ENCODE data around the gene DYRK4. TPM values are rescaled to one million over a fixed set of nuclear protein-coding genes. Genes with fewer than 3 reads are reported as not detected.

The DYRK4 gene
- total and polyA plus RNA-seq, 4 experiments from 2014 or later: 15.6 to 34.7 (median 23.9) TPM

- no peak for DNase-seq
- H3K36me3 Mint-ChIP-seq: no peaks in the 10 kb centered on the region
- H3K4me1 Mint-ChIP-seq: no peaks in the 10 kb centered on the region
- no peak overlapping the region for H3K27ac ChIP-seq (ENCODE audit: low read depth, low read length)
- H3K36me3 ChIP-seq (ENCODE audit: insufficient read depth, low read length): no peaks in the 10 kb centered on the region
- peaks cover 4 to 15% of the 10 kb centered on the region in 2 donors for H3K27me3 Mint-ChIP-seq
- intact Hi-C loops (cut with micrococcal nuclease): no loop called here
- H3K27me3 ChIP-seq (ENCODE audit: insufficient read depth, low read length): no peaks in the 10 kb centered on the region
- ChIA-PET CTCF (ENCODE audit: partially characterized antibody) (interaction anchor here (0.8 kb wide), 1 partner anchor 177 kb away, joined by 5 read pairs; no protein-coding TSS in a partner anchor), POLR2A (ENCODE audit: partially characterized antibody) (no interaction called here)
- no peaks in the 10 kb centered on the region for H3K9me3 Mint-ChIP-seq
- H3K4me1 ChIP-seq (ENCODE audit: insufficient read depth, low read length): no peaks in the 10 kb centered on the region
- H3K4me3 ChIP-seq (ENCODE audit: low read length in 2 of 2): no peak overlapping the region
- H3K4me3 Mint-ChIP-seq: no peak overlapping the region
- H3K27ac Mint-ChIP-seq: no peak overlapping the region
- no peaks in the 10 kb centered on the region for H3K9me3 ChIP-seq (ENCODE audit: control insufficient read depth in 1 of 2, low read length in 2 of 2)
Observed at GRCh38 chr12:4580281-4580688, 18.3 kb downstream of the DYRK4 start.

GRCh38 chr12:4584281-4584680 is 22.3 kb downstream of the DYRK4 start:
- intact Hi-C loops (cut with micrococcal nuclease): no loop called here
- H3K36me3 ChIP-seq (ENCODE audit: insufficient read depth, low read length): no peaks in the 10 kb centered on the region
- H3K27ac ChIP-seq (ENCODE audit: low read depth, low read length): no peak overlapping the region
- no peak overlapping the region for H3K4me3 ChIP-seq (ENCODE audit: low read length in 2 of 2)
- H3K36me3 Mint-ChIP-seq: no peaks in the 10 kb centered on the region
- H3K27me3 ChIP-seq (ENCODE audit: insufficient read depth, low read length): no peaks in the 10 kb centered on the region
- H3K4me1 Mint-ChIP-seq: no peaks in the 10 kb centered on the region
- peaks cover 0 to 3% (median 0%) of the 10 kb centered on the region in 8 donors for H3K9me3 Mint-ChIP-seq
- POLR2A ChIA-PET (ENCODE audit: partially characterized antibody): no interaction called here
- no peak for DNase-seq
- H3K27me3 Mint-ChIP-seq: peaks cover 14 to 22% of the 10 kb centered on the region in 2 donors
- no peaks in the 10 kb centered on the region for H3K9me3 ChIP-seq (ENCODE audit: control insufficient read depth in 1 of 2, low read length in 2 of 2)
- CTCF ChIA-PET (ENCODE audit: partially characterized antibody): interaction anchor here (1.1 kb wide), 1 partner anchor 20 kb away, joined by 3 read pairs; no protein-coding TSS in a partner anchor
- no peak overlapping the region for H3K27ac Mint-ChIP-seq
- H3K4me3 Mint-ChIP-seq: no peak overlapping the region
- no peaks in the 10 kb centered on the region for H3K4me1 ChIP-seq (ENCODE audit: insufficient read depth, low read length)

- POLR2A ChIA-PET (ENCODE audit: partially characterized antibody): no interaction called here
- no peak for DNase-seq
- Mint-ChIP-seq H3K36me3 (peaks cover 0 to 4% of the 10 kb centered on the region in 2 donors), H3K4me1 (no peaks in the 10 kb centered on the region), H3K27ac (no peak overlapping the region), H3K27me3 (peaks cover 15 to 22% of the 10 kb centered on the region in 2 donors), H3K9me3 (peaks cover 0 to 4% (median 0%) of the 10 kb centered on the region in 8 donors), H3K4me3 (no peak overlapping the region)
- Histone ChIP-seq H3K36me3 (ENCODE audit: insufficient read depth, low read length) (no peaks in the 10 kb centered on the region), H3K9me3 (ENCODE audit: control insufficient read depth in 1 of 2, low read length in 2 of 2) (no peaks in the 10 kb centered on the region), H3K27ac (ENCODE audit: low read depth, low read length) (no peak overlapping the region), H3K4me1 (ENCODE audit: insufficient read depth, low read length) (no peaks in the 10 kb centered on the region), H3K4me3 (ENCODE audit: low read length in 2 of 2) (no peak overlapping the region), H3K27me3 (ENCODE audit: insufficient read depth, low read length) (no peaks in the 10 kb centered on the region)
- CTCF ChIA-PET (ENCODE audit: partially characterized antibody): no interaction called here
- intact Hi-C loops (cut with micrococcal nuclease): no loop called here
Observed at GRCh38 chr12:4584896-4585295, 22.9 kb downstream of the DYRK4 start.

GRCh38 chr12:4586500-4586899 is 24.5 kb downstream of the DYRK4 start:
- Mint-ChIP-seq H3K9me3 (peaks cover 0 to 6% (median 0%) of the 10 kb centered on the region in 8 donors), H3K4me3 (no peak overlapping the region), H3K4me1 (no peaks in the 10 kb centered on the region), H3K27me3 (peaks cover 13 to 20% of the 10 kb centered on the region in 2 donors), H3K36me3 (peaks cover 0 to 4% of the 10 kb centered on the region in 2 donors), H3K27ac (no peak overlapping the region)
- no peak for DNase-seq
- H3K4me3 ChIP-seq (ENCODE audit: low read length in 2 of 2): no peak overlapping the region
- POLR2A ChIA-PET (ENCODE audit: partially characterized antibody): no interaction called here
- H3K27me3 ChIP-seq (ENCODE audit: insufficient read depth, low read length): no peaks in the 10 kb centered on the region
- no peaks in the 10 kb centered on the region for H3K4me1 ChIP-seq (ENCODE audit: insufficient read depth, low read length)
- intact Hi-C loops (cut with micrococcal nuclease): no loop called here
- no peaks in the 10 kb centered on the region for H3K36me3 ChIP-seq (ENCODE audit: insufficient read depth, low read length)
- no peak overlapping the region for H3K27ac ChIP-seq (ENCODE audit: low read depth, low read length)
- no peaks in the 10 kb centered on the region for H3K9me3 ChIP-seq (ENCODE audit: control insufficient read depth in 1 of 2, low read length in 2 of 2)
- CTCF ChIA-PET (ENCODE audit: partially characterized antibody): no interaction called here

GRCh38 chr12:4587108-4587507 is 25.1 kb downstream of the DYRK4 start:
- Histone ChIP-seq H3K4me1 (ENCODE audit: insufficient read depth, low read length) (no peaks in the 10 kb centered on the region), H3K27ac (ENCODE audit: low read depth, low read length) (no peak overlapping the region), H3K4me3 (ENCODE audit: low read length in 2 of 2) (no peak overlapping the region), H3K27me3 (ENCODE audit: insufficient read depth, low read length) (no peaks in the 10 kb centered on the region), H3K9me3 (ENCODE audit: control insufficient read depth in 1 of 2, low read length in 2 of 2) (no peaks in the 10 kb centered on the region), H3K36me3 (ENCODE audit: insufficient read depth, low read length) (no peaks in the 10 kb centered on the region)
- Mint-ChIP-seq H3K4me3 (no peak overlapping the region), H3K4me1 (no peaks in the 10 kb centered on the region), H3K36me3 (peaks cover 0 to 4% of the 10 kb centered on the region in 2 donors), H3K27me3 (peaks cover 13 to 18% of the 10 kb centered on the region in 2 donors), H3K9me3 (peaks cover 0 to 6% (median 0%) of the 10 kb centered on the region in 8 donors), H3K27ac (no peak overlapping the region)
- CTCF ChIA-PET (ENCODE audit: partially characterized antibody): no interaction called here
- intact Hi-C loops (cut with micrococcal nuclease): no loop called here
- POLR2A ChIA-PET (ENCODE audit: partially characterized antibody): no interaction called here
- DNase-seq: no peak

- no peak overlapping the region for H3K4me3 Mint-ChIP-seq
- H3K4me1 Mint-ChIP-seq: no peaks in the 10 kb centered on the region
- H3K36me3 Mint-ChIP-seq: peaks cover 0 to 4% of the 10 kb centered on the region in 2 donors
- intact Hi-C loops (cut with micrococcal nuclease): no loop called here
- no peak overlapping the region for H3K4me3 ChIP-seq (ENCODE audit: low read length in 2 of 2)
- POLR2A ChIA-PET (ENCODE audit: partially characterized antibody): no interaction called here
- no peaks in the 10 kb centered on the region for H3K9me3 ChIP-seq (ENCODE audit: control insufficient read depth in 1 of 2, low read length in 2 of 2)
- H3K36me3 ChIP-seq (ENCODE audit: insufficient read depth, low read length): no peaks in the 10 kb centered on the region
- no peaks in the 10 kb centered on the region for H3K27me3 ChIP-seq (ENCODE audit: insufficient read depth, low read length)
- H3K9me3 Mint-ChIP-seq: peaks cover 0 to 6% (median 0%) of the 10 kb centered on the region in 8 donors
- CTCF ChIA-PET (ENCODE audit: partially characterized antibody): interaction anchor here (0.8 to 1.5 kb wide), 2 partner anchors 11 to 16 kb away, joined by 3 to 5 read pairs; no protein-coding TSS in a partner anchor
- no peaks in the 10 kb centered on the region for H3K4me1 ChIP-seq (ENCODE audit: insufficient read depth, low read length)
- DNase-seq: no peak
- peaks cover 13 to 14% of the 10 kb centered on the region in 2 donors for H3K27me3 Mint-ChIP-seq
- no peak overlapping the region for H3K27ac Mint-ChIP-seq
- no peak overlapping the region for H3K27ac ChIP-seq (ENCODE audit: low read depth, low read length)
Observed at GRCh38 chr12:4588916-4589315, 26.9 kb downstream of the DYRK4 start.

GRCh38 chr12:4589941-4590340 is 27.9 kb downstream of the DYRK4 start:
- CTCF ChIA-PET (ENCODE audit: partially characterized antibody): interaction anchor here (1.3 kb wide), 1 partner anchor 10 kb away, joined by 4 read pairs; no protein-coding TSS in a partner anchor

More at GRCh38 chr12:4589941-4590340, 27.9 kb downstream of the DYRK4 start:
- no peaks in the 10 kb centered on the region for H3K4me1 ChIP-seq (ENCODE audit: insufficient read depth, low read length)
- H3K9me3 ChIP-seq (ENCODE audit: control insufficient read depth in 1 of 2, low read length in 2 of 2): no peaks in the 10 kb centered on the region
- intact Hi-C loops (cut with micrococcal nuclease): no loop called here
- no peak overlapping the region for H3K27ac ChIP-seq (ENCODE audit: low read depth, low read length)
- H3K27ac Mint-ChIP-seq: no peak overlapping the region
- H3K4me1 Mint-ChIP-seq: no peaks in the 10 kb centered on the region
- H3K4me3 Mint-ChIP-seq: no peak overlapping the region
- POLR2A ChIA-PET (ENCODE audit: partially characterized antibody): no interaction called here
- H3K4me3 ChIP-seq (ENCODE audit: low read length in 2 of 2): no peak overlapping the region
- DNase-seq: no peak
- H3K27me3 ChIP-seq (ENCODE audit: insufficient read depth, low read length): no peaks in the 10 kb centered on the region
- H3K27me3 Mint-ChIP-seq: peaks cover 13% of the 10 kb centered on the region in 2 donors
- H3K9me3 Mint-ChIP-seq: peaks cover 0 to 6% (median 0%) of the 10 kb centered on the region in 8 donors
- H3K36me3 ChIP-seq (ENCODE audit: insufficient read depth, low read length): no peaks in the 10 kb centered on the region
- H3K36me3 Mint-ChIP-seq: peaks cover 0 to 4% of the 10 kb centered on the region in 2 donors

Measured in CD4-positive, alpha-beta memory T cell (primary cell).